ENCODE results near the gene PTPRG. TPM values are rescaled to one million over a fixed set of nuclear protein-coding genes. Genes with fewer than 3 reads are reported as not detected.

Gene PTPRG
- total RNA-seq, 1 donor from 2014 or later = 0.84 TPM

DNA sequence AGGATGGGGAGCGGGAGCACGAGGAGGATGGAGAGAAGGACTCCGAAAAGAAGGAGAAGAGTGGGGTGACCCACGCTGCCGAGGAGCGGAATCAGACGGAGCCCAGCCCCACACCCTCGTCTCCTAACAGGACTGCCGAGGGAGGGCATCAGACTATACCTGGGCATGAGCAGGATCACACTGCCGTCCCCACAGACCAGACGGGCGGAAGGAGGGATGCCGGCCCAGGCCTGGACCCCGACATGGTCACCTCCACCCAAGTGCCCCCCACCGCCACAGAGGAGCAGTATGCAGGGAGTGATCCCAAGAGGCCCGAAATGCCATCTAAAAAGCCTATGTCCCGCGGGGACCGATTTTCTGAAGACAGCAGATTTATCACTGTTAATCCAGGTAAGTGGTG is 642.2 kb downstream of the PTPRG start:
- intact Hi-C loops (cut with micrococcal nuclease) = loop anchor here (5.0 kb wide), 1 partner anchor 354 kb away; no protein-coding TSS in a partner anchor

DNA sequence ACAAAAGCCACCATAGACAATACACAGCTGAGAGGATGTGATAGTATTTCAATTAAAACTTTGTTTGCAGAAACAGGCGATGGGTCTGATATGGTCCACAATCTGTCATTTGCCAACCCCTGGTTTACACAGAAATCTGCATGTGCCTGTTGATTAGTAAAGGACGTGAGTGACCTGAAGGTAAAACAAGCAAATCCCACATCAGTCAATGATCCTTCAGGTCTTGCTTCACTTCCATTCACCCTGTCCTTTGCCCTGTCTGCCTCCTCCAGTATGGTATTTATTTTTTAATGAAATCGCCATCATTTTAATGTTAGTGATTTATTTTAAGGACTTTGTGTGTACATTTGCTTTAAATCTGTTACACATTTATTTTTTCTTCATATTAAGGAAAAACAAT is 645.8 kb downstream of the PTPRG start:
- intact Hi-C loops (cut with micrococcal nuclease) = no loop called here

DNA sequence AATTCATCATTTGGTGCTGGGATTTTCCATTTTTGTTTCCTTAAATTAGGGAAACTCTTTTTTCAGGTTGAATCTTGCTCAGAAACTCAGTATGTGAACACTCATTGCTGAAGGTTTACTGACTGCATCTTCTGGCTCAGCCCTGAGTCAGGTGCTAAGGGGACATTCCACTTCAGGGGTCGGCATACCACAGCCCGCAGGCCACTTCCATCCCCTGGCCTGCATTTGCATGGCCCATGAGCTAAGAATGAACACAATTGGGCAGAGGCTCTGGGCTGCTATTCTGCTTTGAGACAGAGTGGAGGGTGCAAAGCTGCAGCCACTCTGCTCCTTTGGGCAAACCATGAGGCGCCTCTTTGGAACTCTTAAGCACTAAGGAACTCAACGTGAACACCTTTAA is 647.0 kb downstream of the PTPRG start:
- intact Hi-C loops (cut with micrococcal nuclease) = no loop called here

DNA sequence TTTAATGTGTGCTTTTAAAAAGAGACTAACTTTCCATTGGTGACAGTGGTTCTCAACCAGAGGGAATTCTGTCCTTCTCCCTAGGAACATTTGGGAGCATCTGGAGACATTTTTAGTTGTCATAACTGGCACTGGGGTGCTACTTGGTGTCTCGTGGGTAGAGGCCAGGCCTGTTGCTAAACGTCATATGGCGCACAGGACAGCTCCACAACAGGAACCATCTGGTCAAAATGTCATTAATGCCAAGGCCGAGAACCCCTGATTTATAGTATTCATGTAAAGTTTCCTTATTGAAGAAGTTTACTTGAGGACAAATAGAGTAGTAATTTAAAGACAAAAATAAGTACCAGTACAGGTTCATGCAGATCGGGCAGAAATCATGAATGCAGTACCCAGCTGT is 647.7 kb downstream of the PTPRG start:
- intact Hi-C loops (cut with micrococcal nuclease) = no loop called here

DNA sequence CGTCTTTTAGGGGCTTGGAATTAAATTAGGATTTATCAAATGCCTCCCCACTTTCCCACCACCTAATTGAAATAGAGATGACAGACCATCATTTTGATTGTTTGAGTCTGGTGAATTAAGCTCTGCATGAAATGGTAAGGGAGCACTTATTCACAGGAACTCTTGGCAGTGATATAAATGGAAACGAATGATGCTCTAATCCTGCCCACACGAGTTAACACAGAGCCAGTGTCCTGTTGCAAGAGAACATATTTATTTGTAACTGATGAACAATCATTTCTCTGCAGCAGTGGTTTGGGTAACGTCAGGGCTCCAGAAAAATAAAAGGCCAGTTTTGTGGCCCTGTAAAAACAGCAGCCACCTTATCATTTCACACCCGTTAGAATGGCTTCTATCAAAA is 648.6 kb downstream of the PTPRG start:
- intact Hi-C loops (cut with micrococcal nuclease) = no loop called here

DNA sequence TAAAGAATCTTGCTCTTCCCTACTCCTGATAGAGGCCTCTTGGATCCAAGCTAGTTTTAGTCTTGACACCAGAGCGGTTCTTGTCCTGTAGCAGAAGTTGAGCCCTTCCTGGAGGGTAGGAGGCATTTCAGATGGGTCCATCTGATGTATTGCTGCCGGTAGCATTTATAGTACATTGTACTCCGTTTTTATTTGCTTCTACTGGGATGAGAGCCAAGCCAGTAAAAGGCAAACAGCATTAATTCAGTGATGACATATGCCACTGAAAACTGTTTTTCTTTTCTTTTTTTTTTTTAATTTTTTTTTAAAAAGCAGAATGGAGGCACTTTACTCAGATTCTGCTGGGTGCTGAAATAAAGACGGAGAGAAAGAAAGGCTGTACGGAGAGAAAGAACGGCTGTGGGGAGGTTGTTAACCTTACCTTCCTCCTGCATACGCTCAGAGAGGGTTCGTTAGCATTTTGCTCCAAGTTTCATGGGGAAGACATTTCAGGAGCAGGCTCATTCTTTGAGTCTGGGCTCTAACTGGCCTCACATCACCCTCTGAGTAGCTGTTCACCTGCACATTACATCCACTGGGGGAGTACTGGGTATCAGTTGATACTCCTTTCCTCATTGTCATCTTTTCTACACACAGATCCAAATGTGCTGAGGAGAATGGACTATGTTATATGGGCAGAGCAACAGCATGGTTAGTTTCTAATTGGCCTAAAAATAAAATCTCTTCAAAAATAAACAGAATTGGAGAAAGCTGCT is 650.5 kb downstream of the PTPRG start:
- intact Hi-C loops (cut with micrococcal nuclease) = no loop called here

DNA sequence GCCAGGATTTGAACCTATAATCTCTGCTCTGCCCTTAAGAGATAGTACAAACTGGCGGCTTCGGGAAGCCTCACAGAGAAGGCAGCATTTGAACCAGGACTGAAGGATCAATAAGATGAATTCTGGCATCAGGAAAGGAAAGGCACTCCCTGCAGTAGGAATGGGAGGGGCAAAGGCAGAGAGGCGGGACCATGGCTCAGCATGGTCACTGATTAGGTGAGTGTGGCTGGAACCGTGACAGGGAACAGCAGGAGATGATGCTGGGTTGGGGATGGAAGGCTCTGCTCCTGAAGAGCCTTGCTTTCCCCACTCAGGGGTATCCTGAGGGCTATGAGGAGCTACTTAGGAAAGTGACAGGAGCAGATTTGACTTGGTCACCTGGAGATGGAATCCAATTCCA is 653.5 kb downstream of the PTPRG start:
- intact Hi-C loops (cut with micrococcal nuclease) = no loop called here

DNA sequence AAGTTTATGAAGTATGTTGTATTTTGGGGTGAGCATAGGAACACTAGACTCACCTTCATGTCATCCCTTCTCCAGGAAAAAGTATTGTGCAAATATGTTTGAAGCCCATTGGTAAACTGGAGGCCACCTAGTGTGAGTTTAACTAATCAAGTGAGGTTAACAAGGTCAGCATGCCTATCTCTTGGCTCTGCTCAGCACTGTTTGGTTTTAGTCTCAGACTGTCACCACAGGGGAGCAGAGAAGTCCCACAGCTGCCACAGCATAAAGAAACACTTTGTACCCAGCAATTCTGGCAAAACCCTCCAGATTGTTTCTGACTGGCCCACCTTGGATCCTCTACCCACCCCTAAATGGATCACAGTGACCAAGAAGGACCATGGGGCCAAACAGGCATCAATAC is 659.2 kb downstream of the PTPRG start:
- intact Hi-C loops (cut with micrococcal nuclease) = no loop called here

DNA sequence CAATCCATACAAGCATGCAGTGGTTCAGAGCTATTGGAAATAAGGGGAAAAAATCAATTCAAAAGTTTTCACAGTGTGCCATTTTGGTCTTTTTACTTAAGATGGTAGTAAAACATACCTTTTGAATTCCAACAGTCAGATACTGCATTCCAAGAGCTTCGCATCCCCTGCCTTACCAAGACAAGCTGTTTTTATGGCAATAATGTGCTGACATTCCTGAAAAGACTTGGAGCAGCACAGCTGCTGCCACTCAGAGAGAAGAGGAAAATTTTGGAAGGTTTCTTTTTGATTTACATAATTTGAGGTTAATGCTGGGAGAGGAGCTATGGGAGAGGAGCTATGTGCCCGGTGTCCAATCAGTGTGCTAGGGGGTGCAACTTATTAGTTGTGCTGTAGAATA is 663.7 kb downstream of the PTPRG start:
- intact Hi-C loops (cut with micrococcal nuclease) = no loop called here

DNA sequence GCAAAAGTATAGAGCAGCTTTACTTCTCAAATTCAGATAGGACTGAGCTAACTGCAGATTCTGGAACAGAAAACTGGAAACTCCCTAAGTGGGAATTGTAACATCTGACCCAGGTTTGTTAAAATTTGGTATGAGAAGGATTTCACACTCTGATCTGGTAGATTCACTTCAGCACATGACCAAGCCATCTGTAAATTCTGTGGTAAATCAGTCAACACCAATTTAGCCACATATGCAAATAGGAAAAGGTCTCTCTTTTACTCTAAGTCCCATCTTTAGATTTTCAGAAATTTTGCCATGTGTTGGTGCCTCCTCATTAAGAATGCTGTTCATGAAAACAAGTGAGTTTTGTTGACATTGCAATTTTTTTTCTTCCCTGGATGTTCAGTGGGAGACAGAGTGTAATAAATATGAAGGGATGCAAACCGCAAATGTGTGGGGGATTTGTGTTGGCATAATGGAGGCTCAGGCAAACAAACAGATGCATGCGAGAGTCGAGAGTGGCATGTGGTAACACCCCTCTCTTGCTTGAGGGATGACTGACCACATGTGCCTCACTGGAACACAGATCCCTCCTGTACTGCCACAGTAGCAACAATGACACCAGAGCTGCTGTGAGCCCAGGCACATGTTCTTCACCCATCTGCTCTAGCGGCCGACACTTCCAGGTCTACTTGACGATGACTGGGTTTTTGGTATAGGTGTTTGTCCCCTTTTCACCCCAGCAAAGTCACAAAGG is 665.4 kb downstream of the PTPRG start:
- intact Hi-C loops (cut with micrococcal nuclease) = no loop called here

DNA sequence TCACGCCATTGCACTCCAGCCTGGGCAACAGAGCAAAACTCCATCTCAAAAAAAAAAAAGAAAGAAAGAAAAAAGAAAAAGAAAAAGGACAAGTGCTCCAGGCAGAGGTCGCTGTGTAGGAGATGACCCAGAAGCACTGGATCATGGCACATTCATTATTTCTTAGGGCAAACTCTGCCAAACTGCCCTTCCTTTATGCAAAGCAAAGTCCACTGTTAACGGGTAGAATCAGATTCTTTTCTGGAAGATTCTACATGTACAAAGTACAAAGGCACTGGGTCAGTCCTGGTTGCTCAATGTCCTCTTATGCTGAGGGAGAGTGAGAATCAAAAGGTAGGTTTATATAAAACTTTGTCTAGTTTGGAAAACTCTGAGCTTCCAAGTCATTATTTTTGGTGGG is 667.1 kb downstream of the PTPRG start:
- intact Hi-C loops (cut with micrococcal nuclease) = no loop called here

DNA sequence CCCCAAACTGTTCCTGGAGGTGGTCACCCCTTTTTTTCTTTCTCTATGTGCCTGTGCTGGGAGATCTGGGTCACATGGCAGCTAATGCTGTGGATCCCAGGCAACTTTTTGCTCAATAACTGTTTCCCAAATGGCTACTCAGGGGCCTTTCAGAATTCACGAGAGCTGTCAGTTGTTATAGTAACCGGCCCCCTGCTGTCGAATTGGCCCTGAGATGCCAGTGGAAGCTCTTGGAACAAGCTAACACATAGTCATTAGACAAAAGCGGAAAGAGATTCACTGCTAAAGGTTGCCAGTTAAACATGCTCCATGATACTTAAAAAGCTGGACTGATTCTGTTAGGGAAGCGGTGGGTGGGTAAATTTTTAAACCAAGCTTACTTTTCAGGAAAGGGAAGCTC is 667.8 kb downstream of the PTPRG start:
- intact Hi-C loops (cut with micrococcal nuclease) = no loop called here

DNA sequence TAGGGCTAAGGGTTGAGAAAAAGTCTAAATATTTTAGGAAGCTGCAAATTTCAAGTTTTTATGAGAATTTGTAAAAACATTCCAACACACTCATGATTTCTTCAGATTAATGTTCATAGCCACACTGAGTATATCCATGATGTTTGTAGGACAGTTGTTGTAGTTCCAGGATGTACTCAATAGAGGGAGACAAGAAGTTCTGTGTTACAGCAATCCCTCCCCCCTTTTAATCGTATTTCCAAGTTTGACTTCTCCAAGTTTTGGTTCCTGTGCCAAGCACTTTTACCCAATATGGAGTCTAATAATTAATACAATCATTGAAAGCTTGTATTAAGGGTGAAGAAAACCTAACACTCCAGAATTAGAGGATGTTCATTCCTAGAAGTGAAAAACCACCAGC is 668.5 kb downstream of the PTPRG start:
- intact Hi-C loops (cut with micrococcal nuclease) = no loop called here

DNA sequence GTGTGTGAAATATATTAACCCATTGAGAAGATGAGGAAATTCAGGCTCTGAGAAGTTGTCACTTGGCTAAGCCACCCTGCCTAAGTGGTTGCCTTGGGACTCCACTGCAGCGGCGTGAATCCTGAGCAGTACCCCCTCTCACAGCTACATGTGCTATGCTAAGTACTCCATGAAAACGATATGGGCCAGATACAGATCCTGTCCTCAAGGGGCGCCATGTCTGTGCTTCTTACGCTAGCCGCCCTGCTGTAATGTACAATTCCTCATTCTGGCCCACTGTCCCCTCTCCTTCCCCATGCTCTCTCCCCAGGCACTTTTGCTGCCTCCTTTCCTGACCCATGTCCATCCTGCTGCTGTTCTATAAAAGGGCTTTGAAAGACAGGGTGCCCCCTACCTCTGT is 671.7 kb downstream of the PTPRG start:
- intact Hi-C loops (cut with micrococcal nuclease) = no loop called here

DNA sequence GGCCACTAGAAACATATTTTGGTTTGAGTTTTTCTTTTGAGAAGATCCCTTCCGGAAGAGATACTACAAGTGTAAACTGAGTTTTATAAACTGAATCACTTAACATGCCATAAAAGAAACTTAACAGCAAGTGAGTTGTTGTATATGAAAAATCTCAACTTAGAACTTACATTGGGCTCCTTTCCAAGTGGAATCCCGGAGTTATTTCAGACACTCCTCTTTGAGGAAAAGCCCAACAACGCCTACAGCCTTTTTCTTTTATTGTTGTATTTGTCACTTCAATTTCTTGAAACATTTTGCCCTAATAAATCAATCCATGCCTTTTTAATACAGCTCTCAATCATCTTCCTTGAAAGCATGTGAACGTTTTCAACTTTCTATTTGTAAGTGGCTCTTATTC is 674.6 kb downstream of the PTPRG start:
- intact Hi-C loops (cut with micrococcal nuclease) = no loop called here

DNA sequence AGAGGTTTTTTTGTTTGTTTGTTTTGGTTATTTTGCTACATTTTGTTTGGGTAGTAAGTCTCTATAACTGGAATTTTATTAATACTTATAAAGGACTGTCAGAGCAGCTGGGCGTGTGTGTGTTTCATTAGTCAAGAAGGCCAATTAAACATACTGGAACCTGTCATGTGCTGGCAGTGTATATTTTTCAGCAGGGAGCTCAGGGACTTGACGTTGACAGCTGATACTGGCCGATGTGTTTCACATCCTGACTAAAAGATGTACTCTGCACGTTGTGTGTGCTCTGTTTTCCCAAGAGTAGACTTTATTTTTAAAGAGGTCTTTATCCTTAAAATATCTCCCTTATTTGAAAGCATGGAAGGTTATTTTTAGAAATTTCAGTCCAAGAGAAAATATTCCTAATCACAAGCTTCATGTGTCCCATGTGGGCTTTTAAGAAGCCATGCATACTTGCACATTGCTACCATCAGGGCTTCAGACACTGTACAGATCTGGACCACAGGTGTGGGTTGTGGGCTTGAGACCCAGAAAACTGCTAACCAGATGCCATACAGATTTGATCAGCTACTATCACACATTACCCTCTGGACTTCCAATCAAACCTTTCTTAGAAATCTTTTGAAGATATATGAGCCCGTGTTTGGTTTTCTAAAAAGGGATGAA is 676.0 kb downstream of the PTPRG start:
- intact Hi-C loops (cut with micrococcal nuclease) = no loop called here

DNA sequence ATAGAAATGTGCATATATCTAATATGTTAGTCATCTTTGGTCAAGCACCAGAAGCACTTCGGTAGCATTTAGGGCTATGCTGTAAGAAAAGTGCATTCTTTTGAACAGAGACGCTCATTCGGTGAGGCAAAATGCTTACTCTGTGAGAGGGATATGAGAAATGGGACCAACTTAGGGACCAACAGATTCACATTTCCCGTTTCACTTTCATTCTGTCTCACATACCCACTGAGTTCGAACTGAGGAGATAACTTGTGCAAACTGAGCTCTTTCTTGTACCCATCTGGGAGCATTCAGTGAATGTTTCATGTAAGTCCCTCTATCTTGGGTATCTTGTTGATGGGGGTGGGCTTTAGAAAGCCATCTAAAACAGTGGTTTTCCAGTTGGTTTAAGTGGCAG is 676.6 kb downstream of the PTPRG start:
- intact Hi-C loops (cut with micrococcal nuclease) = no loop called here

DNA sequence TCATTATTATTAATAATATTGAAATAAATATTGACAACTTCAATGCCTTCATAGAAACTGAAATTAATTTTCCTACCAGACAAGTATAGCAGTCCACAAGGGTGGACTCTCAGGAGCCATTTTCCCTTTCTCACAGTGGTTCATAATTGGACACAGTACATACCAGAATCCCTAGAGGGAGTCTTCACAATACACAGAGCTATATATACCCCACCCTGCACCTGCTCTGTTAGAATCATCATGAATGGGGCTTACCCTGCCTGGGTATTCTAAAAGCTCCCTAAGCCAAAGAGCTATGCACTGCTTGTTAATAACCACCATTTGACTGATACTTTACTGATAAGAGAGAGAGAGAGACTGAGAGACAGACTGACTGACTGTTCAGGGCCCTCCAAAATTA is 677.1 kb downstream of the PTPRG start:
- intact Hi-C loops (cut with micrococcal nuclease) = no loop called here

DNA sequence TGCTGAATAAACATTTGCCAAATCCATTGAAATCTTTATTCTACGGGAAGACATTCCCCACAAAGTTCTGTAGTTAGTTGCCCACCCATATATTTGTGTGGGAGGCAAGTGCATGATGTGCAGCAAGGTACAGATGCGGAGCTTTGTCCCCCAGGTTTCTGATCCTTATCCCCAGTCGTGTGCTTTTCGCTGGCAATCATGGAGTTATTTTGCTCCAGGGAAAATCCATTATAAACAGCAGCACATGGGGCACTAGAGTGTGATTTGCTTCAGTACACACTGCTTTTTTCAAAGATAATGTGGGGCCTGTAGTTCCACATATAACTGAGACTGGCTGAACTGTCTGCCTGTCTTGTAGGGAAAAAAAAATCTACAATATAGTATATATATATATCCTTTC is 679.9 kb downstream of the PTPRG start:
- intact Hi-C loops (cut with micrococcal nuclease) = no loop called here

DNA sequence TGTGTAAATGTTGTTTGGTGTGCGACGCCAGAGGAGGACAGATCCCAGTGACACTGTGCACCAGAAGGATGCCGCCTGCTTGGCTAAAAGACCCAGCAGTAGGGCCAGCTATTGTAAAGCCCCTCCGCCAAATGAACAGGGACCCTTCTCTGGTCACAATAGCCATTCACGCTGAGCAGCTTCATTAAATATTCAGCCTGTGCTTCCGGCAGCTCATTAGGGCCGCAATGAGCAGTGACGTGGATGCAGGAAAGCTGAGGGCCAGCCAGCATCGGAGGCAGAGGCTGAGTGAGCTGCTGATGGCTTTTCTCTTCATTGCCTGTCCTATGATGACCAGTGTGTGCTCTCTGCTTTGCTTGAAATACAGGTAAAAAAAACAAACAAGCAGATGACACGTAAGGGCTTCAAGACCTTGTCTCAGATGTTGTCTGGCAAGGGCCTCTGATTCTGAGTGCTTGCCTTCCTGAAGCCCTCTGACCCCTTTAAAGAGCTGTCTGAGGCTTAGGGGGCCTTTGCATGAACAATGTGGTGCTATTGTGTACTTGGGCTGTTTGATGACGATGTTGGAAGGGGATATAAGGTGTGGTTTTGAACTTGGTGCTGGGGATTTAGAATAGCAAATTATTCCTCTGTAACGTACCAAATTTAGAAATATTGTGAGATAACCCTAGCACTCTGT is 681.6 kb downstream of the PTPRG start:
- intact Hi-C loops (cut with micrococcal nuclease) = no loop called here

DNA sequence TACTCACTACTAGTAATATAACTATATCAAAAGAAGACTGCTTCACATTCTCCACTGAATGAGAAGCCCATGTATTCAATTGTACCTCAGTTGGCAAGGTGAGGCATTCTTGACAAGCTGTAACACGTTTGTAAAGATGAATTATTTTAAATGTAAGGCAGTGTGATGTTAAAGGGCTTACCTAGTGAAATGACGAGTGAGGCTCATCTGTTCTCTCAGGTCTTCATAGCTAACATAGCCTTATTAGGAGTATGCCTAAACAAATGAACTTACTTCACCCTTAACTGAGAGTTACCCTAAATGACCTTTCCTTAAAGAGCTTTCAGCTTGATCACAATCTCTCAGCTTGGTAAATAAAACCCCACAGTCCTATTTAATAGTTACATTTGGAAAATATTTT is 684.7 kb downstream of the PTPRG start:
- intact Hi-C loops (cut with micrococcal nuclease) = no loop called here

DNA sequence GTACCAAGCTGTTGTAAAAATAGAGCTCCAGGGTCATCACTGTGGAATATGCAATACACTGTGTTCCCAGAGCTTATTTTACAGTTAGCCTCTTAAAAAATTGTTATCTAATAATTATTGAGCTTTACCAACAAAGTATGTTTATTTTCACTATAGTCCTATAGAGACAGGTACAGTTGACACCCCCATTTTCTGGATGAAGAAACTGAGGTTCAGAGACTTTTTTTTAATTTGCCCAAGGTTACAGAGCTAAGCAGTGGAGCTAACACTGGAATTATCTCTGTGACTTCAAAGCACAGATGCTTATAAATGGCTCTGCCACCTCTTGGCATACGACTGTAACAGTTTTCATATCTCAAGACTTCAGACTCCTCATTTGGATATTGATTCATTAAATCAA is 685.6 kb downstream of the PTPRG start:
- intact Hi-C loops (cut with micrococcal nuclease) = no loop called here
